Fibroblast of villous mesenchyme (primary cell): ENCODE measurements around the gene DR1. TPM values are rescaled to one million over a fixed set of nuclear protein-coding genes. Genes with fewer than 3 reads are reported as not detected.

Experiments used
- DNase-seq: peaks from one replicate; pipeline ENCODE4 v3.0.0-alpha.2; 2010; ENCODE audit warnings: low read depth
- H3K4me3 ChIP-seq: 2 replicates; pipeline ENCODE4 v1.5.1; 2011; ENCODE audit warnings: low read depth, mild to moderate bottlenecking, low read length
- CTCF ChIP-seq: IDR thresholded peaks from 2 replicates; pipeline ENCODE4 v1.5.1; 2012; ENCODE audit warnings: low read depth, mild to moderate bottlenecking, low read length; ENCODE audit not compliant: insufficient read depth
- total RNA-seq: library from RNA; depleted of rRNA; stranded (reverse); fragments of >200 nt; gene quantifications from 2 replicates; pipeline ENCODE4 v1.2.3, GENCODE V29; 2012

Gene DR1
- total RNA-seq, 1 donor, result 45.8 TPM

DNA sequence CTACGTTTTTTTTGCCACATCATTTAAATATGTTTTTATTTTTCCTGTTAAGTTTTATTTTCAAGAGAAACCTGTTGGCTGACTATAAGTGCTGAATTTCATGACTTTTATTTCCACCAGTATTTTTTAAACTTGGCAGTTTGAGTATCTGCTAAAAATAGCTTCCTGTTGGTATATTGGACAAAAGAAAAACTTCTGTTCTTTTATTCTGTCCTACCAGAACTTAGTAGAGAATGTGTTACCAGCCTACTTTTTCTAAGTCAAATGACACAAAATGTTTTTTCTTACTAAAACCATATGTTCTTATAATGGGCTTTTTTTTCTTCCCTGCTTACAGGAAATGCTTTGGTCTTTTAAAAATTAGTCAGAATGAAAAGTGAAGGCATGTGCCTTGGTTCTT, 7.6 kb downstream of the DR1 start:
- no peak for TF ChIP-seq CTCF
- peak; percentile 30 for DNase-seq
- H3K4me3 ChIP-seq, result no peak overlapping the region

DNA sequence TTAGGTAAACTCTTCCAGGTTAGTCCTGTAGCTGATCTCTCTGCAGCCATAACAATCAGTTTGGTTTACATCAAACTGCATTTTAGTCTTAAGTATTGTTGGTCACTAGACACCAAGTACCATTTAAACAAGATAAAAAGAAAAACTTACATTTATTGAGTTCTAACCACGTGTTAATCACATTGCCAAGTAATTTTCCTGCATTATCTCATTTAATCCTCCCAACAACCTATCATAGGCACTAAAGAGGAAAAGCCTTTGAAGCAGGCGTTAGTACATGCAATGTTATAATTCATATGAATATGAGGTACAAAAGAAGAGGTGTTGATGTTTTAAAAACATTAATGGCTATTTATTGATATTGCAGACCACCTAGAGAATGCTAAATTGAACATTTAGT, 9.0 kb downstream of the DR1 start:
- no peak for TF ChIP-seq CTCF
- no peak for DNase-seq

GRCh38 chr1:93357242-93357641, 11.5 kb downstream of the DR1 start:
- DNase-seq, result no peak
- H3K4me3 ChIP-seq, result no peak overlapping the region
- TF ChIP-seq CTCF, result no peak

More for the DNA sequence above, 9.0 kb downstream of the DR1 start:
- H3K4me3 ChIP-seq, result no peak overlapping the region

DNA sequence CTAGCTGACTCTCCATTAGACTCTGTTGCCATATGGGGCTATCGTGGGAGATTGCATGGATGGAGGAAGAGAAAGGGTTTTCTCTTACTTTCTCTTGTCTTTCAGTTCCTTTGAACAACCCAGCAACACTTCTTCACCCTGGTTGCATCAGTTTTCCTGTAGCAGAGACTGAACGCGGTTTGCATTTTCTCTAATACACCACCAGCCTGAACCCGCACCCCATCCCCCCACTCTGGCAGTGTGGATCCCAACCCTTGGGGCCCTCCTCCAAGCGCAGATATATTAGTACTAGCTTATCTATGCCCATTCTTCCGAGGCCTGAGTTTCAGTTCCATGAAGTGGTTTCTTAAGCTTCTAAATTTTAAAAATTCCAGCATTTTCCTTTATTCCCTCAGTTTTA, 12.6 kb downstream of the DR1 start:
- no peak for DNase-seq
- no peak overlapping the region for H3K4me3 ChIP-seq
- no peak for TF ChIP-seq CTCF

DNA sequence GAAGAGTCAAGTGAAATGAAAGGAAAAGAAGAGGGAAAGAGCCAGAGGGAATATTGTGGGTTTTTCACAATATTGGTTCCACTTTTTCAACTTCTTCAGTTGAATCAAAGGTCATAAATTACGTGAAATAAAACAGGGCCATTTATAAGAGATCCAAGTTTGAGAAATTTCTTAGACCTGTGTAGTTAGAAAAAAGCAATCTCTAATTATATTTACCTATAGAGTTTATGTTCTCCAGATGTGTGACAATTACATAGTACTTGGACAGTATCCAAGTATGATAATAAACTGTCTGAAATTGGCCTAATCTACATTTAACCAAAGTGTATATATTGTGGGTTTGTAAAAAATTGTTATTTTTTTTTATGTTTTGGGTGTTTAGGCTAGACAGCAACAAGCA, 14.4 kb downstream of the DR1 start:
- DNase-seq, result no peak
- H3K4me3 ChIP-seq, result no peak overlapping the region
- TF ChIP-seq CTCF, result no peak

GRCh38 chr1:93362237-93362636, 16.5 kb downstream of the DR1 start:
- no peak for TF ChIP-seq CTCF
- H3K4me3 ChIP-seq, result no peak overlapping the region
- no peak for DNase-seq

GRCh38 chr1:93365813-93366212, 20.1 kb downstream of the DR1 start:
- no peak overlapping the region for H3K4me3 ChIP-seq
- no peak for TF ChIP-seq CTCF
- no peak for DNase-seq
